NCI-H2029 treated with DMSO at 0.1 percent for 48 hours (cell line): ENCODE results near the gene ATG4B.

Experiments used
- DNase-seq: peaks from one replicate; lab custom pipeline; 2025; lab: John Stamatoyannopoulos, UW

The ATG4B gene

GRCh38 chr2:241690202-241690717 is 52.8 kb downstream of the ATG4B start:
- DNase-seq = no peak

DNA sequence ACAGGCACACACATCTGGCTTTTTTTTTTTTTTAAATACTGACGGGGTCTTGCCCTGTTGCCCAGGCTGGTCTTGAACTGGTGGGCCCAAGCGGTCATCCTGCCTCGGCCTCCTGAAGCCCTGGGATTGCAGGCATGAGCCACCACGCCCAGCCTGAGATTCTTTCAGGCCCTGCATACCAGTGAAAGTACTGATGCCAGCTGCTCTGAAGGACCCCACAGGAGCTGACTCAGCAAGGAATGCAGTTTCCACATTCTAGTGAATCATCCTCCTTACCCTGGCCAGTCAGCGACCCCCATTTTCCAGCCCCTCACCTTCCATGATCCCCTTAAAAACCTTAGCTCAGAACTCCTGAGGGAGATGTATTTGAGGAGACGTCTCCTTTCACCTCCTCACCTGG is 55.0 kb downstream of the ATG4B start:
- no peak for DNase-seq

- no peak for DNase-seq
Observed at GRCh38 chr2:241695651-241696050, 58.2 kb downstream of the ATG4B start.

DNA sequence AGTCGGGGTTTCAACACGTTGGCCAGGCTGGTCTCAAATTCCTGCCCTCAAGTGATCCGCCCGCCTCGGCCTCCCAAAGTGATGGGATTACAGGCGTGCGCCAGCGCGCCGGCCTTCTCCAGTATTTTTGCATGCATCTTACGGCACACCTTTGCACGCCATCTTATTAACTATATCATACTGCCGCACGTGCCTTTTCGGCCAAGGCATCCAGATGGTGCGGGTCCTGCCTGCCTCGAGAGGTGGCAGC is 63.6 kb downstream of the ATG4B start:
- DNase-seq = peak; percentile 46

DNA sequence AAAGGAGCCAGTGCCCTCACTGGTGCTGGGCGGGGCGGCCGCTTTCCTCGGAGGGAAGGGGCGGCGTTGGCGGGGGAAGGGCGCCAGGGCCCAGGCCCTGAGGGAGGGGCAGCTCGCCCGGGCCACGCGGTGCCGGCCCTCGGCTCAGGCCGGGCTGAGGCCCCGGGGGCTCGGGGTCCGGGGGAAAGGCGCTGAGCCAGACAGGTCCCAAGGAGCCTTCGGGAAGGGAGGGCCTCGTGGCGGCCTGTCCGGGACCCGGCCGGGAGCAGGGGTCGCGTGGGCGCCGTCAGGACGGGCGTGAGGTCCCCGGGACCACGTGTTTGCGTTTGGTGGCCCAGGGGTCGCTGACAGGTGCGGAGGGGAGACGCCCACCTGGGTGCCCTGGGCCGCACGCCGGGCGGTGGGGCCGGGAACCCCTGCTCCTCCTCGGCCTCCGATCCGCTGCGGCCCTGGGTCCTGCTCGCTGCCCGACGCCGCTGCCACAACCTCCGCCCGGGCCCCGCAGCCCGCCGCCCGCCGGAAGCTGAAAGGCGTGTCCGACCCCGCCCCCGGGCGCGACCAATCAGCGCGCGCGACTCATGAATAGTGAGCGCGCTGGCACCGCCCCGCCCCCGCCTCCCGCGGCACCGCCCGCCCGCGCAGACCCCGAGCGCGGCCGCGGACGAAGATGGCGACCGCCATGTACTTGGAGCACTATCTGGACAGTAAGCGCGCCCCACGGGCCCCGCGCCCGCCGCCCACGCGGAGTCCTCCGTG is 64.1 kb downstream of the ATG4B start, which contains the start of gene ING5:
TSS of gene ING5 (plus strand) at position 641 of the 756 bp plus-strand sequence. CDS start at position 668, 27 bp downstream.
- DNase-seq = peak; percentile 21

- peak; percentile 44 for DNase-seq
Observed at GRCh38 chr2:241702155-241703031, 64.9 kb downstream of the ATG4B start.

GRCh38 chr2:241703032-241703604 is 65.6 kb downstream of the ATG4B start:
- no peak for DNase-seq

GRCh38 chr2:241706537-241706936 is 69.0 kb downstream of the ATG4B start:
- DNase-seq = no peak

DNA sequence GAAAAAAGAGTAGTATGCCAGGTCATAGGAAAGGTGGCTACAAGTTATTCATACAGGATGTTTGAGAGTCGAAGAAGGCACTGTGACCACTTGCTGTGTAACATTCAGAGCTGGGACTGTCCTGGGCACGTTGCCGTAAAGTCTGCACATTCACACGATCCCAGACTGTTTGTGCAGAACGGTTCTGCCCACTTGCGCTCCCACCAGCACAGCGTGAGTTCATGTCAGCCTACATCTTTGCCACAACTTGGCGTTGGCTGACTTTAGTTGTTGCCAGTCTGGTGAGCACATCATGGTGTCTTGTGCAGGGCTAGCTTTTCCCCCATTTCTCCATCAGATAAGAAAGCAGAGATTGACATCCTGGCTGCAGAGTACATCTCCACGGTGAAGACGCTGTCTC is 71.4 kb downstream of the ATG4B start:
- DNase-seq = no peak

GRCh38 chr2:241719093-241719492 is 81.6 kb downstream of the ATG4B start:
- no peak for DNase-seq

GRCh38 chr2:241720099-241720498 is 82.6 kb downstream of the ATG4B start:
- no peak for DNase-seq

- DNase-seq = no peak
Observed at GRCh38 chr2:241720560-241720959, 83.1 kb downstream of the ATG4B start.

- no peak for DNase-seq
Observed at GRCh38 chr2:241721852-241722251, 84.4 kb downstream of the ATG4B start.

DNA sequence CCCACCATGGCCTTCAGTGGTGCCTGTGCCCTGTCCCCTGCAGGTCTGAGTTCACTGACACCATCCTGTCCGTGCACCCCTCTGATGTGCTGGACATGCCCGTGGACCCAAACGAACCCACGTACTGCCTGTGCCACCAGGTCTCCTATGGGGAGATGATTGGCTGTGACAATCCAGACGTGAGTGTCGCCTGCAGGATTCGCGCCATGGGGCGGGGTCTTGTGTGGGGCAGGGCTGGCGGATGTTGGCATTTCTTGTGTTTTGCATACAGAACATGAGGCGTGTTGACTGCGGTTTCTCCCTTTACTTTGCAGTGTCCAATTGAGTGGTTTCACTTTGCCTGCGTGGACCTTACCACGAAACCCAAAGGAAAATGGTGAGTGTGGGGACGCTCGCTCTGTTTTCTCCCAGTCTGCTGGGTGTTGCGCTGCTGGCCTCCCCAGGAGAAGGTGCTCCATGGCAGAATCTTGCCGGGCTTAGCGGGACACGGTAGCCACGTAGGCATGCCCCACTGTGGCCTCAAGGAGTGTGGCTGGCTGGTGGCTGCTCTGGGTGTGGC is 85.5 kb downstream of the ATG4B start:
- no peak for DNase-seq
